Astrocyte (in vitro differentiated cells and primary cell): ENCODE data around the gene CLIP3. TPM values are rescaled to one million over a fixed set of nuclear protein-coding genes. Genes with fewer than 3 reads are reported as not detected.

Source experiments
- DNase-seq: peaks from one replicate; pipeline ENCODE4 v3.0.0-alpha.2; 2010; ENCODE audit warnings: low read depth
- FAIRE-seq: peaks from 2 replicates; lab custom pipeline; 2011; peaks lifted over from hg19 to GRCh38; lab: Jason Lieb, UNC
- H2AFZ ChIP-seq: 2 replicates; pipeline ENCODE4 v1.6.0; 2012; ENCODE audit warnings: low read depth, low read length, inconsistent platforms
- H3K27ac ChIP-seq: 2 replicates; pipeline ENCODE4 v1.5.1; 2011; ENCODE audit warnings: low read depth, low read length, inconsistent platforms
- H3K27me3 ChIP-seq: 2 replicates; pipeline ENCODE4 v1.6.0; 2011; ENCODE audit warnings: low read length, inconsistent platforms; ENCODE audit not compliant: insufficient read depth
- H3K36me3 ChIP-seq: 2 replicates; pipeline ENCODE4 v1.5.1; 2011; ENCODE audit warnings: low read length, inconsistent platforms; ENCODE audit not compliant: insufficient read depth
- H3K4me1 ChIP-seq: 2 replicates; pipeline ENCODE4 v1.5.1; 2011; ENCODE audit warnings: low read length, inconsistent platforms; ENCODE audit not compliant: insufficient read depth
- H3K4me2 ChIP-seq: 2 replicates; pipeline ENCODE4 v1.6.0; 2012; ENCODE audit warnings: low read length, inconsistent platforms
- H3K4me3 ChIP-seq: 2 replicates; pipeline ENCODE4 v1.5.1; 2011; ENCODE audit warnings: low read depth, mild to moderate bottlenecking, low read length, inconsistent platforms; ENCODE audit not compliant: insufficient read depth
- H3K79me2 ChIP-seq: 2 replicates; pipeline ENCODE4 v1.6.0; 2012; ENCODE audit warnings: mild to moderate bottlenecking, low read length, inconsistent platforms; ENCODE audit not compliant: insufficient read depth
- H3K9ac ChIP-seq: 2 replicates; pipeline ENCODE4 v1.6.0; 2012; ENCODE audit warnings: mild to moderate bottlenecking, low read length, inconsistent platforms
- H3K9me3 ChIP-seq: 2 replicates; pipeline ENCODE4 v1.5.1; 2012; ENCODE audit warnings: low read depth, mild to moderate bottlenecking, low read length, inconsistent platforms; ENCODE audit not compliant: insufficient read depth
- H4K20me1 ChIP-seq: 2 replicates; pipeline ENCODE4 v1.6.0; 2012; ENCODE audit warnings: low read length, inconsistent platforms; ENCODE audit not compliant: insufficient read depth
- H3K27ac Mint-ChIP-seq: one replicate; pipeline ENCODE4 v1.8.0; 2021; ENCODE audit warnings: mild to moderate bottlenecking, mixed read lengths; ENCODE audit not compliant: unreplicated experiment
- H3K27me3 Mint-ChIP-seq: one replicate; pipeline ENCODE4 v1.8.0; 2021; ENCODE audit warnings: low read depth, mixed read lengths; ENCODE audit not compliant: unreplicated experiment
- H3K36me3 Mint-ChIP-seq: one replicate; pipeline ENCODE4 v1.8.0; 2021; ENCODE audit warnings: low read depth, mixed read lengths; ENCODE audit not compliant: unreplicated experiment
- H3K4me1 Mint-ChIP-seq: one replicate; pipeline ENCODE4 v1.8.0; 2021; ENCODE audit warnings: low read depth, mixed read lengths; ENCODE audit not compliant: unreplicated experiment
- H3K4me3 Mint-ChIP-seq: one replicate; pipeline ENCODE4 v1.8.0; 2021; ENCODE audit warnings: mild to moderate bottlenecking, moderate library complexity, mixed read lengths; ENCODE audit not compliant: unreplicated experiment
- H3K9me3 Mint-ChIP-seq: one replicate; pipeline ENCODE4 v1.8.0; 2021; ENCODE audit warnings: mild to moderate bottlenecking, mixed read lengths; ENCODE audit not compliant: unreplicated experiment
- EZH2 ChIP-seq: IDR thresholded peaks from 2 replicates; pipeline ENCODE4 v1.6.1; 2012; ENCODE audit warnings: mild to moderate bottlenecking, low read length, inconsistent platforms; ENCODE audit not compliant: insufficient read depth
- total RNA-seq: library from RNA; stranded (reverse); gene quantifications from 2 replicates; pipeline ENCODE4 v1.2.1, GENCODE V29; 2021
- TF ChIP-seq, protein P1 (sequence below): IDR thresholded peaks from 2 replicates; pipeline ENCODE4 v1.5.1; 2011; ENCODE audit warnings: low read depth, mild to moderate bottlenecking, inconsistent platforms, low read length, moderate library complexity; ENCODE audit not compliant: insufficient read depth

Gene CLIP3
- total RNA-seq, 1 donor from 2014 or later, result 57.4 TPM

DNA sequence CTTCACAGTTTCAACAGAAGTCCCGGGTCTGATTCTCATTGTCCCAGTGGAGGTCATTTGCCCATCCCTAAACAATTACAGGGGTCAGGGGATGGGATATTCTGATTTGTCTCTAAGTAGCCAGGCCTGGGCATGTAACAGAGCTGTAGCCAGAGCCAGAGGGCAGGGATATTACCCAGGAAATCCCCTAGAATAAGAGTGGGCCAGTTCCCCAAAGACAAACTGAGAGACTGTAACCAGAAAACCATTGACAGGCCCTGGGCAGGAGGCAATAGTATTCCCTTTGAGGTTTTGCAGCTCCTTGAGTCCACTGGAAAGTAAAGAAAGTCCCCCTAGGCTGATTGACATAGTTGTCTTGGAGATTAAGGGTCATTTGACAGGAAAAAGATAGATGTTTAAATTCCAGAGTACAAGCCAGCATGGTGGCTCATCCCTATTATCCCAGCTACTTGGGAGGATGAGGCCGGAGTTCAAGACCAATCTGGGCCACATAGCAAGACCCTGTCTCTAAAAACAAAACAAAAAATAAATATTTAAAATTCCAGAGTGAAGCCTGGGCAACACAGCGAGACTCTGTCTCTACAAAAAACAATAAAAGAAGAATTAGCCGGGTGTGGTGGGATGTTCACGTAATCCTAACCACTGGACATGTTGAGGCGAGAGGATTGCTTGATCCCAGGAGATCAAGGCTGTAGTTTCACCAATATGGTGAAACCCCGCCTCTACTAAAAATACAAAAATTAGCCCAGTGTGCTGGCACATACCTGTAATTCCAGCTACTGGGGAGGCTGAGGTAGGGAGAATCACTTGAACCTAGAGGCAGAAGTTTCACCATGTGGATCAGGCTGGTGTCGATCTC lies 39.5 kb downstream of the CLIP3 start:
- Mint-ChIP-seq H3K27me3 (peaks cover 10% of the 10 kb centered on the region), H3K4me3 (no peak overlapping the region), H3K27ac (no peak overlapping the region), H3K36me3 (peaks cover 2% of the 10 kb centered on the region), H3K9me3 (peaks cover 2% of the 10 kb centered on the region), H3K4me1 (peaks cover 10% of the 10 kb centered on the region)
- no peaks in the 10 kb centered on the region for H3K9me3 ChIP-seq
- H3K4me1 ChIP-seq, result peaks cover 12% of the 10 kb centered on the region
- H3K27ac ChIP-seq, result no peak overlapping the region
- H3K9ac ChIP-seq, result no peak overlapping the region
- DNase-seq, result no peak
- peaks cover 21% of the 10 kb centered on the region for H3K79me2 ChIP-seq
- H2AFZ ChIP-seq, result no peak overlapping the region
- H4K20me1 ChIP-seq, result peaks cover 20% of the 10 kb centered on the region
- no peak for FAIRE-seq
- no peak overlapping the region for H3K4me2 ChIP-seq
- no peak overlapping the region for H3K4me3 ChIP-seq
- no peaks in the 10 kb centered on the region for H3K27me3 ChIP-seq
- H3K36me3 ChIP-seq, result no peaks in the 10 kb centered on the region
- TF ChIP-seq, protein P1, sequence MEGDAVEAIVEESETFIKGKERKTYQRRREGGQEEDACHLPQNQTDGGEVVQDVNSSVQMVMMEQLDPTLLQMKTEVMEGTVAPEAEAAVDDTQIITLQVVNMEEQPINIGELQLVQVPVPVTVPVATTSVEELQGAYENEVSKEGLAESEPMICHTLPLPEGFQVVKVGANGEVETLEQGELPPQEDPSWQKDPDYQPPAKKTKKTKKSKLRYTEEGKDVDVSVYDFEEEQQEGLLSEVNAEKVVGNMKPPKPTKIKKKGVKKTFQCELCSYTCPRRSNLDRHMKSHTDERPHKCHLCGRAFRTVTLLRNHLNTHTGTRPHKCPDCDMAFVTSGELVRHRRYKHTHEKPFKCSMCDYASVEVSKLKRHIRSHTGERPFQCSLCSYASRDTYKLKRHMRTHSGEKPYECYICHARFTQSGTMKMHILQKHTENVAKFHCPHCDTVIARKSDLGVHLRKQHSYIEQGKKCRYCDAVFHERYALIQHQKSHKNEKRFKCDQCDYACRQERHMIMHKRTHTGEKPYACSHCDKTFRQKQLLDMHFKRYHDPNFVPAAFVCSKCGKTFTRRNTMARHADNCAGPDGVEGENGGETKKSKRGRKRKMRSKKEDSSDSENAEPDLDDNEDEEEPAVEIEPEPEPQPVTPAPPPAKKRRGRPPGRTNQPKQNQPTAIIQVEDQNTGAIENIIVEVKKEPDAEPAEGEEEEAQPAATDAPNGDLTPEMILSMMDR, result no peak
- TF ChIP-seq EZH2, result no peak

DNA sequence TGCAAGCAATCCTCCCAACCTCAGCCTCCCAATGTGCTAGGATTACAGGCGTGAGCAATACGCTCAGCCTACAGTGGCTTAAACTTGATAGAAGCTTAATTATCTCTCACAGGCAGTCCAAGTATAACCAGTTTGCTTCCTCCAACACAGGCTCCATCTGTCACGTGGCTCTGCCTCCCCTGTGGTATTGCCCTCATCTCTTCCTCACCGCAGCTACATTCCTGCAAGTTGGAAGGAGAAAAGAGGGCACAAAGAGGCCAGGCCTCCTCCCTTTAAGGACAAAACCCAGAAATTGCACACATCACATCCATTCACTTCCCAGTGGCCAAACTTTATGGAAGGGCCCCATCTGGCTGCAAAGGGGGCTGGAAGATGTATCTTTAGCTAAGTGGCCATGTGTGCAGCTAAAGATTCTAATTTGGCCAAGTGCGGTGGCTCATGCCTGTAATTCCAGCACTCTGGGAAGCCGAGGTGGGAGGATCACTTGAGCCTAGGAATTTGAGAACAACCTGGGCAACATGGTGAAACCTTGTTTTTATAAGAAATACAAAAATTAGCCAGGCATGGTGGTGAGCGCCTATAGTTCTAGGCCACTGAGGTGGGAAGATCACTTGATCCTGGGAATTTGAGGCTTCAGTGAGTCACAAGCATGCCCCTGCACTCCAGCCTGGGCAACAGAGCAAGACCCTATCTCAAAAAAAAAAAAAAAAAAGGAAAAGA lies 40.8 kb downstream of the CLIP3 start:
- Histone ChIP-seq H3K4me2 (no peak overlapping the region), H3K27ac (no peak overlapping the region), H3K9ac (no peak overlapping the region), H3K36me3 (no peaks in the 10 kb centered on the region), H3K4me1 (peaks cover 12% of the 10 kb centered on the region), H2AFZ (no peak overlapping the region), H3K79me2 (peaks cover 16% of the 10 kb centered on the region), H3K4me3 (no peak overlapping the region), H4K20me1 (peaks cover 13% of the 10 kb centered on the region), H3K9me3 (no peaks in the 10 kb centered on the region), H3K27me3 (peaks cover 2% of the 10 kb centered on the region)
- Mint-ChIP-seq H3K4me1 (peaks cover 10% of the 10 kb centered on the region), H3K36me3 (peaks cover 2% of the 10 kb centered on the region), H3K9me3 (peaks cover 2% of the 10 kb centered on the region), H3K27ac (no peak overlapping the region), H3K4me3 (no peak overlapping the region), H3K27me3 (peaks cover 15% of the 10 kb centered on the region)
- DNase-seq (peak; percentile 10), FAIRE-seq (no peak)
- TF ChIP-seq, protein P1, result no peak
- no peak for TF ChIP-seq EZH2
